ENCODE data around the gene IQSEC3.

IQSEC3 gene

GRCh38 chr12:226401-226800, 159.8 kb downstream of the IQSEC3 start:
- H4K20me1 ChIP-seq (ENCODE audit: insufficient read depth, low read length): no peaks in the 10 kb centered on the region
- H3K36me3 ChIP-seq (replicated peaks; ENCODE audit: low read depth, low read length): no peaks in the 10 kb centered on the region
- H3K27ac ChIP-seq (ENCODE audit: low read length): no peak overlapping the region
- no peak overlapping the region for H3K4me2 ChIP-seq (ENCODE audit: low read length)
- no peaks in the 10 kb centered on the region for H3K9me3 ChIP-seq (ENCODE audit: insufficient read depth, low read length)
- H3K9ac ChIP-seq (ENCODE audit: low read length): no peak overlapping the region
- peaks cover 16% of the 10 kb centered on the region; the same call in 1 of the 2 replicates for H3K27me3 ChIP-seq (ENCODE audit: low read depth, low read length)
- H3K79me2 ChIP-seq (ENCODE audit: low read length): no peaks in the 10 kb centered on the region
- no peak overlapping the region for H2AFZ ChIP-seq (ENCODE audit: low read depth, low read length)
- H3K4me3 ChIP-seq (ENCODE audit: low read length): no peak overlapping the region
- TF ChIP-seq, protein P1, sequence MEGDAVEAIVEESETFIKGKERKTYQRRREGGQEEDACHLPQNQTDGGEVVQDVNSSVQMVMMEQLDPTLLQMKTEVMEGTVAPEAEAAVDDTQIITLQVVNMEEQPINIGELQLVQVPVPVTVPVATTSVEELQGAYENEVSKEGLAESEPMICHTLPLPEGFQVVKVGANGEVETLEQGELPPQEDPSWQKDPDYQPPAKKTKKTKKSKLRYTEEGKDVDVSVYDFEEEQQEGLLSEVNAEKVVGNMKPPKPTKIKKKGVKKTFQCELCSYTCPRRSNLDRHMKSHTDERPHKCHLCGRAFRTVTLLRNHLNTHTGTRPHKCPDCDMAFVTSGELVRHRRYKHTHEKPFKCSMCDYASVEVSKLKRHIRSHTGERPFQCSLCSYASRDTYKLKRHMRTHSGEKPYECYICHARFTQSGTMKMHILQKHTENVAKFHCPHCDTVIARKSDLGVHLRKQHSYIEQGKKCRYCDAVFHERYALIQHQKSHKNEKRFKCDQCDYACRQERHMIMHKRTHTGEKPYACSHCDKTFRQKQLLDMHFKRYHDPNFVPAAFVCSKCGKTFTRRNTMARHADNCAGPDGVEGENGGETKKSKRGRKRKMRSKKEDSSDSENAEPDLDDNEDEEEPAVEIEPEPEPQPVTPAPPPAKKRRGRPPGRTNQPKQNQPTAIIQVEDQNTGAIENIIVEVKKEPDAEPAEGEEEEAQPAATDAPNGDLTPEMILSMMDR (IDR thresholded peaks at IDR 0.05; ENCODE audit: low read depth, low read length): no peak
- no peak for TF ChIP-seq EZH2phosphoT487 (IDR thresholded peaks at IDR 0.05; ENCODE audit: low read depth)
- H3K4me1 ChIP-seq (ENCODE audit: low read length): no peaks in the 10 kb centered on the region

DNA sequence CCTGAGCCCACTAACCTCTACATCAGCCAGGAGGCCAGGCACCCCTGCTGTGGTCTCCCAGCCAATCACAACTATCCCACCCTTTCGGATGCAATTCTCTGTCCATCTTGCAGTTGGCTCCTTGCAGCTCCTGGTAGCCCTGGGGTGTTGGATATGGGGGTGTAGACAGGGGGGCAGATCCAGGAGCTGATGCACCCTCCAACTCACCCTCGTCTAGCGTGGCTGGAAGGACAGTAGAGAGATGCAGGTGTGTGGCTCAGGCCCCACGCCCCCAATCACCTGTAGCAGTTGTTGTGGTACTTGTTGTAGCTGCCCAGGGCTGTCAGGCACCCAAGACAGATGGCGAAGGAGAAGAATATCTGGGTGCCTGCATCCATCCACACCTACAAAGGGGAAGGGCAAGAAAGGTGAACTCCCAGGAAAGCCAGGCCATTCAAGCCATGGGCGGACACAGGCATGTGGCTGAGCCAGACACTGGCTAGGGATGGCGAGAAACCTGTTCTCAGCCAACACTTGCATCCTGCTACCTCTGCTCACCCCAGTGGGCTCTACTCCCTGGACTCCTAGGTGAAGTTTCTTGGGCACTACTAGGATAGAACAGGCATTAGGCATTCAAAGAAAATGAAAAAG, 160.8 kb downstream of the IQSEC3 start:
- H3K27me3 ChIP-seq (ENCODE audit: low read depth, low read length): peaks cover 16% of the 10 kb centered on the region; the same call in 1 of the 2 replicates

More for the DNA sequence above, 160.8 kb downstream of the IQSEC3 start:
- Histone ChIP-seq H3K36me3 (replicated peaks; ENCODE audit: low read depth, low read length) (no peaks in the 10 kb centered on the region), H3K4me1 (ENCODE audit: low read length) (no peaks in the 10 kb centered on the region), H4K20me1 (ENCODE audit: insufficient read depth, low read length) (no peaks in the 10 kb centered on the region), H3K27ac (ENCODE audit: low read length) (no peak overlapping the region), H3K9me3 (ENCODE audit: insufficient read depth, low read length) (no peaks in the 10 kb centered on the region), H3K4me3 (ENCODE audit: low read length) (no peak overlapping the region), H3K4me2 (ENCODE audit: low read length) (no peak overlapping the region), H3K9ac (ENCODE audit: low read length) (no peak overlapping the region), H3K79me2 (ENCODE audit: low read length) (no peaks in the 10 kb centered on the region), H2AFZ (ENCODE audit: low read depth, low read length) (no peak overlapping the region)
- TF ChIP-seq, protein P1 (IDR thresholded peaks at IDR 0.05; ENCODE audit: low read depth, low read length): no peak
- TF ChIP-seq EZH2phosphoT487 (IDR thresholded peaks at IDR 0.05; ENCODE audit: low read depth): no peak

Data from OCI-LY3 (cell line).